GM13977 (cell line): ENCODE data around the gene OSBPL3.

Source experiments
- DNase-seq: peaks from one replicate; pipeline ENCODE4 v3.0.0; 2012; ENCODE audit warnings: low spot score
- CTCF ChIP-seq: IDR thresholded peaks from 2 replicates; pipeline ENCODE4 v1.5.1; 2012; ENCODE audit warnings: mild to moderate bottlenecking, control low read depth; ENCODE audit not compliant: insufficient read depth; ENCODE audit errors: extremely low read depth, missing control alignments
- in situ Hi-C: fragments of 300-500 bp; cut with MboI; formaldehyde crosslinking; loops from one replicate; pipeline ENCODE4 v1.12.0; 2022; ENCODE audit warnings: low sequenced_read_pairs, low pct_unique_long_range_greater_than_20kb, mixed read lengths, inconsistent platforms; ENCODE audit not compliant: unreplicated experiment

Gene OSBPL3

DNA sequence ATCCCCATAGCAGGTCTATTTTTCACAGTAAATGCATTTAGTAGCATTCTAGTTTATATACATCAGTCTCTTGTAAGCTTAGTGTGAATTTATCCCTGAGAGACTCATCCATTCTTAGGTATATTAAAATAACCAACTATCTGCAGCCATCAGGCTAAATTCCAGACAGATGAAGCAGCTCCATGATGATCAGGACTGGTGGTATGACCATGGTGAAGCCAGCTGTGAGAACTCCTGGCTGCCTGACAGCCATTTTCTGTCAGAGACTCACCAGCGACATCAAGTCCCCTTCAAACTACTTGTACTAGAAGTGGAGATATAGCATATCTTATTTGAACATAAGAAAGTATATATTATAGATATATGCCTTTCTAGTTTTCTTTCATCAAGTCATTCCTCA lies 152.4 kb downstream of the OSBPL3 start:
- no peak for DNase-seq
- in situ Hi-C loops, result no loop called here
- no peak for TF ChIP-seq CTCF

GRCh38 chr7:24827027-24827426 lies 153.0 kb downstream of the OSBPL3 start:
- TF ChIP-seq CTCF, result no peak
- DNase-seq, result no peak
- in situ Hi-C loops, result no loop called here

DNA sequence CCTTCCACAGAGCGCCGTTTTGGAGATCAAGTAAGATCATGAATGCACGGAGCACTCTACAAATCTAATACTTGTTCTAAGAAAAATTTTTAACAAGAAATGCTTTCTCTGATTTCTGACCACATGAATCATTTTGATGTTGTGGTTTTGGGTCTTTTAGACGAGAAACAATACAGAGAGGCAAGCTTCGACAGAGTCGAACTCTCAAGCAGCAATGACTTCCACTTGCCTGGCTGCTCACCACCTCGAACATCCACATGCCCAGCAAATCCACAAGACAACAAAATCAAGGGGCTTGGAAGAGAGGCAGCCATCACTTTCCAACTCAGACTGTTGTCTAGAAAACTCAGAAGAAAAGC lies 153.3 kb downstream of the OSBPL3 start:
- in situ Hi-C loops, result no loop called here
- no peak for DNase-seq
- TF ChIP-seq CTCF, result no peak

GRCh38 chr7:24825931-24826661 lies 153.9 kb downstream of the OSBPL3 start:
- in situ Hi-C loops, result no loop called here
- no peak for TF ChIP-seq CTCF
- no peak for DNase-seq

DNA sequence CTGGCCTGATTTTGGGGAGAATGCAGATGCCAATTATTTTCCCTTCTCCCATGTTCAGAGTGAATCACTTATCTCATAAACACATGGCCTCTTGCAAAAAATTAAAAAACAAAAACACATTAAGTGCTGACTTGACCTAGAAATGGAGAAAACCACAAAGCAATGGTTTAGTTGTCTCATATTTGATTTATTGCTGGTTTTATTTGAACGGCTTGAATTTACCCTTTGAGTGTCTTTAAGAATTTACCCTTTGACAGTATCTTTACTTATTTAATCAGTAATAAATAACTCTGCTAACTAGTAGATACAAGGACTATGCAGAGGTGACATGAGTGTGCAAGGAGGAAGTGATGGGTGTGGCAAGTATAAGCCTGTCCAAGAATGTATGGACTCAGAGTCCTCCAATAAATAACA lies 154.6 kb downstream of the OSBPL3 start:
- in situ Hi-C loops, result no loop called here
- no peak for TF ChIP-seq CTCF
- no peak for DNase-seq

DNA sequence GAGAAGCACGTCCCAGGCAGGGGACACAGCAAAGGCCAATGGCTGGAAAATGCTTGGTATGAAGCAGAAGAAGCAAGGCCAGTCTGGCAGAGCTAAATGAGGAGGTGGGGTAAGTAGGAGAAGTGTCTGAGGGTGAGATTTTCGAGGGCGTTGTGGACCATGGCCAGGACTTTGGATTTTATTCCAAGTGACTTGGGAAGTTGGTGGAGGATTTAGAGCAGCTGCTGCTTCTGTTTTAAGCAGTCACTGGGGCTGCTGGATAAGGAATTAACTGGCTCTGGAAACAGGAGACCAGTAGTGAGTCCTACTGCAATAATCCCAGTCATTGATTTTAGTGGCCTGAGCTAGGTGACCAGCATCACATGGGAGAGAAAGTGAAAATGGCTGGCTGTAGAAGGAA lies 155.1 kb downstream of the OSBPL3 start:
- no peak for DNase-seq
- in situ Hi-C loops, result no loop called here
- TF ChIP-seq CTCF, result no peak
